Measurements from ENCODE around the gene FOXP1. TPM values are rescaled to one million over a fixed set of nuclear protein-coding genes. Genes with fewer than 3 reads are reported as not detected.

Gene FOXP1
- total and polyA plus RNA-seq, 7 experiments from 2014 or later, result 104 to 537 (median 444) TPM

GRCh38 chr3:71591101-71591500 lies 7.6 kb upstream of the FOXP1 start:
- peaks cover 0 to 7% (median 4%) of the 10 kb centered on the region in 7 donors for H3K4me1 Mint-ChIP-seq
- CTCF ChIA-PET, result interaction anchor here (1.3 kb wide), 1 partner anchor 1040 kb away, joined by 4 read pairs; no protein-coding TSS in a partner anchor
- intact Hi-C loops (cut with micrococcal nuclease), result no loop called here

GRCh38 chr3:71589132-71589531 lies 5.6 kb upstream of the FOXP1 start:
- DNase-seq, result no peak
- Histone ChIP-seq H3K4me3 (ENCODE audit: low read length) (no peak overlapping the region), H3K9me3 (ENCODE audit: control insufficient read depth in 2 of 3, low read length in 3 of 3) (no peaks in the 10 kb centered on the region), H3K27me3 (ENCODE audit: control insufficient read depth in 2 of 2, insufficient read depth in 2 of 2, low read length in 2 of 2) (no peaks in the 10 kb centered on the region), H3K4me1 (ENCODE audit: control insufficient read depth in 2 of 2, insufficient read depth in 2 of 2, low read length in 2 of 2) (peaks cover 7 to 16% of the 10 kb centered on the region in 2 donors), H3K36me3 (ENCODE audit: control insufficient read depth in 2 of 3, insufficient read depth in 3 of 3, low read length in 3 of 3) (no peaks in the 10 kb centered on the region), H3K27ac (ENCODE audit: low read depth, low read length) (no peak overlapping the region)
- H3K27me3 Mint-ChIP-seq, result peaks cover 0 to 8% (median 0%) of the 10 kb centered on the region in 5 donors
- intact Hi-C loops (cut with micrococcal nuclease), result loop anchor here (5.0 to 10.0 kb wide), 4 partner anchors 194 to 1494 kb away; partner anchors contain the start of gene RYBP (in 2 of the 2)
- H3K4me1 Mint-ChIP-seq, result peaks cover 2 to 22% (median 19%) of the 10 kb centered on the region in 7 donors
- peak overlapping the region in 4 of 9 donors; percentile 1 to 31 (median 21) for H3K27ac Mint-ChIP-seq
- POLR2A ChIA-PET, result no interaction called here
- peaks cover 0 to 1% (median 0%) of the 10 kb centered on the region in 11 donors for H3K9me3 Mint-ChIP-seq
- ATAC-seq, result no peak
- no peak overlapping the region for H3K4me3 Mint-ChIP-seq
- CTCF ChIA-PET, result interaction anchor here (1.4 kb wide), 1 partner anchor 1038 kb away, joined by 10 read pairs; no protein-coding TSS in a partner anchor
- peaks cover 0 to 2% (median under 1%) of the 10 kb centered on the region in 5 donors for H3K36me3 Mint-ChIP-seq

More at GRCh38 chr3:71591101-71591500, 7.6 kb upstream of the FOXP1 start:
- no peaks in the 10 kb centered on the region for H3K27me3 ChIP-seq (ENCODE audit: control insufficient read depth in 2 of 2, insufficient read depth in 2 of 2, low read length in 2 of 2)
- no peaks in the 10 kb centered on the region for H3K36me3 ChIP-seq (ENCODE audit: control insufficient read depth in 2 of 3, insufficient read depth in 3 of 3, low read length in 3 of 3)
- POLR2A ChIA-PET, result no interaction called here
- DNase-seq, result no peak
- H3K27ac ChIP-seq (ENCODE audit: low read depth, low read length), result no peak overlapping the region
- ATAC-seq, result no peak
- Mint-ChIP-seq H3K4me3 (no peak overlapping the region), H3K27me3 (peaks cover 0 to 1% (median 0%) of the 10 kb centered on the region in 5 donors), H3K9me3 (peaks cover 0 to 5% (median 0%) of the 10 kb centered on the region in 11 donors), H3K27ac (peak overlapping the region in 2 of 9 donors; percentile 6 to 43), H3K36me3 (peaks cover 2 to 19% (median 12%) of the 10 kb centered on the region in 5 donors)
- H3K9me3 ChIP-seq (ENCODE audit: control insufficient read depth in 2 of 3, low read length in 3 of 3), result no peaks in the 10 kb centered on the region
- H3K4me3 ChIP-seq (ENCODE audit: low read length), result no peak overlapping the region
- peaks cover 0 to 4% of the 10 kb centered on the region in 2 donors for H3K4me1 ChIP-seq (ENCODE audit: control insufficient read depth in 2 of 2, insufficient read depth in 2 of 2, low read length in 2 of 2)

DNA sequence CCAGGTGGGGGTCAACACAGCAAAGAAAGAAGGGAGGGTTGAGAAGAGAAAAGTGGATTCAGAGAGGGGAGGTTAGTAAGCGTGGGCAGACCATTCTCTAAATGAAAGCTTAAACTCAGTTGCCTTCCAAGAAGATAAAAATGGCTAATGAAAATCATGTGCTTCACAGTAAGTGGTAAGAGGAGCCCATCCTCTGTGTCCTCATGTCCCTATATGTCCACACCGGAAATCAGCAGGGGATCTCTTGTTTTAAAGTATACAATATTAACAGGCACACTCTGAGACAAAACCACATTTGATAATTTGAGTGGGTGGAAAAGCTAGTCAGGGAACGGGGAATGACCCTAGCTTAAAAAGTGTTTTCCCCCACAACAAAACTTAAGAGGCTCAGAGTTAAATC lies 4.4 kb upstream of the FOXP1 start:
- POLR2A ChIA-PET, result no interaction called here
- Mint-ChIP-seq H3K27ac (peak overlapping the region in 4 of 9 donors; percentile 4 to 75 (median 39)), H3K9me3 (peaks cover 0 to 1% (median 0%) of the 10 kb centered on the region in 11 donors), H3K27me3 (peaks cover 0 to 8% (median 0%) of the 10 kb centered on the region in 5 donors), H3K4me1 (peaks cover 2 to 22% (median 19%) of the 10 kb centered on the region in 7 donors), H3K4me3 (no peak overlapping the region), H3K36me3 (peaks cover 0 to 2% (median 0%) of the 10 kb centered on the region in 5 donors)
- Histone ChIP-seq H3K9me3 (ENCODE audit: control insufficient read depth in 2 of 3, low read length in 3 of 3) (no peaks in the 10 kb centered on the region), H3K27me3 (ENCODE audit: control insufficient read depth in 2 of 2, insufficient read depth in 2 of 2, low read length in 2 of 2) (no peaks in the 10 kb centered on the region), H3K4me3 (ENCODE audit: low read length) (no peak overlapping the region), H3K36me3 (ENCODE audit: control insufficient read depth in 2 of 3, insufficient read depth in 3 of 3, low read length in 3 of 3) (no peaks in the 10 kb centered on the region), H3K27ac (ENCODE audit: low read depth, low read length) (no peak overlapping the region), H3K4me1 (ENCODE audit: control insufficient read depth in 2 of 2, insufficient read depth in 2 of 2, low read length in 2 of 2) (peaks cover 7 to 16% of the 10 kb centered on the region in 2 donors)
- ATAC-seq (no peak), DNase-seq (no peak)
- intact Hi-C loops (cut with micrococcal nuclease), result loop anchor here (2.0 to 10.0 kb wide), 6 partner anchors 193 to 1493 kb away; partner anchors contain the start of gene RYBP (in 2 of the 2)
- CTCF ChIA-PET, result interaction anchor here (0.7 to 4.6 kb wide), 3 partner anchors 12 to 1038 kb away, joined by 3 to 46 read pairs (median 5); no protein-coding TSS in a partner anchor

GRCh38 chr3:71586810-71587242 lies 3.3 kb upstream of the FOXP1 start:
- peaks cover 0 to 8% (median 0%) of the 10 kb centered on the region in 3 experiments for H3K36me3 ChIP-seq (ENCODE audit: control insufficient read depth in 2 of 3, insufficient read depth in 3 of 3, low read length in 3 of 3)
- Mint-ChIP-seq H3K36me3 (peaks cover 0 to 2% (median 0%) of the 10 kb centered on the region in 5 donors), H3K27me3 (peaks cover 0 to 13% (median 0%) of the 10 kb centered on the region in 5 donors), H3K27ac (peak overlapping the region in 7 of 9 donors; percentile 5 to 98 (median 97)), H3K9me3 (peaks cover 0 to 1% (median 0%) of the 10 kb centered on the region in 11 donors), H3K4me3 (peak overlapping the region in 2 of 10 donors; percentile 4 to 30), H3K4me1 (peaks cover 5 to 22% (median 19%) of the 10 kb centered on the region in 7 donors)
- ATAC-seq, result no peak
- no peak overlapping the region for H3K27ac ChIP-seq (ENCODE audit: low read depth, low read length)
- H3K4me3 ChIP-seq (ENCODE audit: low read length), result no peak overlapping the region
- no peaks in the 10 kb centered on the region for H3K27me3 ChIP-seq (ENCODE audit: control insufficient read depth in 2 of 2, insufficient read depth in 2 of 2, low read length in 2 of 2)
- DNase-seq, result no peak
- H3K4me1 ChIP-seq (ENCODE audit: control insufficient read depth in 2 of 2, insufficient read depth in 2 of 2, low read length in 2 of 2), result peaks cover 7 to 16% of the 10 kb centered on the region in 2 donors
- ChIA-PET POLR2A (interaction anchor here (0.6 kb wide), 1 partner anchor 198 kb away, joined by 5 read pairs; no protein-coding TSS in a partner anchor), CTCF (interaction anchor here (0.6 to 4.6 kb wide), 6 partner anchors 142 to 1037 kb away, joined by 3 to 46 read pairs (median 3); no protein-coding TSS in a partner anchor)
- H3K9me3 ChIP-seq (ENCODE audit: control insufficient read depth in 2 of 3, low read length in 3 of 3), result no peaks in the 10 kb centered on the region
- intact Hi-C loops (cut with micrococcal nuclease), result loop anchor here (1.0 to 10.0 kb wide), 13 partner anchors 75 to 1492 kb away; partner anchors contain the start of gene RYBP (in 2 of the 2)

DNA sequence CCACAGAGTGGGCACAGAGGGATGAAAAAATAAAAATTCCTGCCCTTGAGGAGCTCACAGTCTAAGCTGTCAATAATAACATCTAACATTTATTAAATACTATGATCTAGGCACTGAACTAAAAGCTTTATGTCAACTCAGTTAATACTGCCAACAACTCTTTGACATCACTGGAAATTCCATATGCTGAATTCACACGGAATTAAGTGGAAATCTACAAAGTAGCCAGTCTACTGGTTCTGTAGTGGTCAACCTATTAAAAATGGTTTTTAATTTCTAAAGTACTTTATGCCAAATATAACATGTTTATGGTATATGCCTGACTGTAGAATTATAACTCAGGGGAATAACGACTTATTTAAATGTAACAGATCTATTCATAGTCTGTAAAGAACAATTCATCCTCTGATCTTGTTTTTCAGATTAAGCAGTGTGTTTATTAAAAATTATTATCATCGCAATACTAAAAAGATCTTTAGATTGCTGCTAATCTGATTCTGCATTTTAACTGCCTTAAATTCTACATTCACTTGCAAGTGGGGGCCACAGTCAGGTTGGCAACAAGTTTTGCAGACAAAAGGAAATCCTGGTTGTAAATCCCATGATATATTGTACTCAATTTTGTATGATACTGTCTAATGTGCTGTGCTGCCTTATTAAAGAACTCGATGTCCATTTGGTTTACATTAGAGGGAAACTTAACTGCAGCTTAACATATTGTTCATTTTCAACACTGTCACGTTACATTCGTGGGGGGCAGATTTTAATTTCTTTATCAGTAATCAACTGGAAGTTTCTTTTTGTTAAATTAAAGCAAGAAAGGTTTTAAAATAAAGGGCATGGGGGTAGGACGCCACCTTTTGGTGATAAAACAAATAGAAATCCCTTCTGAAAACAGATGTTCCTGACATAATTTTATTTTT lies 2.6 kb upstream of the FOXP1 start:
- Mint-ChIP-seq H3K27ac (peak overlapping the region in 8 of 9 donors; percentile 38 to 99 (median 98)), H3K4me1 (peaks cover 5 to 22% (median 20%) of the 10 kb centered on the region in 7 donors), H3K27me3 (peaks cover 0 to 18% (median 0%) of the 10 kb centered on the region in 5 donors), H3K4me3 (peak overlapping the region in 7 of 10 donors; percentile 15 to 99 (median 93)), H3K36me3 (peaks cover 0 to 2% (median 0%) of the 10 kb centered on the region in 5 donors), H3K9me3 (peaks cover 0 to 1% (median 0%) of the 10 kb centered on the region in 11 donors)
- Histone ChIP-seq H3K27ac (ENCODE audit: low read depth, low read length) (peak overlapping the region; percentile 24), H3K27me3 (ENCODE audit: control insufficient read depth in 2 of 2, insufficient read depth in 2 of 2, low read length in 2 of 2) (no peaks in the 10 kb centered on the region), H3K36me3 (ENCODE audit: control insufficient read depth in 2 of 3, insufficient read depth in 3 of 3, low read length in 3 of 3) (peaks cover 0 to 9% (median 0%) of the 10 kb centered on the region in 3 experiments), H3K4me1 (ENCODE audit: control insufficient read depth in 2 of 2, insufficient read depth in 2 of 2, low read length in 2 of 2) (peaks cover 7 to 16% of the 10 kb centered on the region in 2 donors), H3K9me3 (ENCODE audit: control insufficient read depth in 2 of 3, low read length in 3 of 3) (no peaks in the 10 kb centered on the region), H3K4me3 (ENCODE audit: low read length) (no peak overlapping the region)
- no peak for ATAC-seq
- CTCF ChIA-PET, result interaction anchor here (0.6 to 4.6 kb wide), 7 partner anchors 142 to 1036 kb away, joined by 3 to 46 read pairs (median 3); no protein-coding TSS in a partner anchor
- POLR2A ChIA-PET, result interaction anchor here (0.6 to 1.8 kb wide), 3 partner anchors 100 to 1035 kb away, joined by 3 to 7 read pairs (median 5); no protein-coding TSS in a partner anchor
- intact Hi-C loops (cut with micrococcal nuclease), result loop anchor here (1.0 to 10.0 kb wide), 18 partner anchors 74 to 1491 kb away; partner anchors contain the start of gene RYBP (in 2 of the 2)
- DNase-seq, result peak in 7 of 9 donors; percentile 48 to 67 (median 58)

Data from naive thymus-derived CD4-positive, alpha-beta T cell (primary cell).